ENCODE results near the gene PHKB.

GRCh38 chr16:47611848-47612493 is 150.8 kb downstream of the PHKB start:
- no peak for TF ChIP-seq CTCF (IDR thresholded peaks at IDR 0.05; ENCODE audit: low read depth, low read length, poor library complexity, severe bottlenecking)
- TF ChIP-seq EZH2phosphoT487 (IDR thresholded peaks at IDR 0.05; ENCODE audit: borderline replicate concordance, low read length) = no peak

Measured in DOHH2 (cell line).